ENCODE data around the gene SWI5.

SWI5 gene

DNA sequence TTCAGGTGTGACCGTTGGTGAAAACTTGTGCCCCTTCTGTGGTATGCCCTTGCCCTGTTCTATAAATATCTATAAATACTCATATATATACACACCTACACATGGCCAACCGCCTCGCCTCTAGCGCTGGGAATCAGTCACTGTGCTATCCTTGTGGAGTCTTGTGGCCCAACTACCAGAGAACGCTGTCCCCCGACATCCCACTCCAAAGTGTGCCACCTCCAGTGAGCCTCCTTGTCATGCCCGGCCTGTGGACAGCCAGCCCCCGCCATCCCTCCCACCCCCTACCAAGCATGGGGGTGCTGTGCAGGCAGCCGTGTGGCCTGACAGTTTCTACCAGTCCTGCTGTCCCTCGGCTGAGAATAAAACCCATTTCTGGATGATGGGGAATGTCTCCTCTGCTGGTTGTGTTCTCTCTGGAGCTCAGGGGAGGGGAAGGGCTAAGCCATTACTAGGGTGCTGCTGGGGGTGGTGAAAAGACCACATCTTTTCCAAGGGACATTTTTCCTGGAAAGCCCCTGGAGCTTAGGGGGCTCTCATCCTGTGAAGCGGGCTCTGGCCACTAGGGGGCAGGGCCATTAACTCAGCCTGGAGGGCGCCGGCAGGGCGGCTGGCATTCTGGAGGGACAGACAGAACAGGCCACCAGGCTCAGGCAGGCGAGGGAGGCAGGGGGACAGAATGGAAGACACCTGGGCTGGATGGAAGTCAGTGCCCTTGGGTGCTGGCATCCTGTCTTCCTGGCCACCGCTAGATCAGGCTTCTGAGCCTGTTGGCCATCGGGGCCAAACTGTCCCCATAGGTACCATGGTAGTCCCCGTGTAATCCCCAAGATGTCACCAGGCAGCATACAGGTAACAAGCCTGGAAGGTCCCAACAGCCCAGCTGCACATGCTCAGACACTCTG is 21.0 kb upstream of the SWI5 start:
- H3K27ac Mint-ChIP-seq, result peak overlapping the region in 1 of 2 donors; percentile 44
- DNase-seq (peak; percentile 49 to 57 (median 50)), ATAC-seq (replicated peaks) (no peak)
- H3K4me3 Mint-ChIP-seq, result no peak overlapping the region
- H3K4me1 Mint-ChIP-seq (ENCODE audit: low read depth in 2 of 2), result peaks cover 4 to 12% of the 10 kb centered on the region in 2 donors
- H3K9me3 Mint-ChIP-seq, result no peaks in the 10 kb centered on the region
- peaks cover 17% of the 10 kb centered on the region for H3K36me3 Mint-ChIP-seq (ENCODE audit: insufficient read depth)
- H3K27me3 Mint-ChIP-seq, result no peaks in the 10 kb centered on the region

DNA sequence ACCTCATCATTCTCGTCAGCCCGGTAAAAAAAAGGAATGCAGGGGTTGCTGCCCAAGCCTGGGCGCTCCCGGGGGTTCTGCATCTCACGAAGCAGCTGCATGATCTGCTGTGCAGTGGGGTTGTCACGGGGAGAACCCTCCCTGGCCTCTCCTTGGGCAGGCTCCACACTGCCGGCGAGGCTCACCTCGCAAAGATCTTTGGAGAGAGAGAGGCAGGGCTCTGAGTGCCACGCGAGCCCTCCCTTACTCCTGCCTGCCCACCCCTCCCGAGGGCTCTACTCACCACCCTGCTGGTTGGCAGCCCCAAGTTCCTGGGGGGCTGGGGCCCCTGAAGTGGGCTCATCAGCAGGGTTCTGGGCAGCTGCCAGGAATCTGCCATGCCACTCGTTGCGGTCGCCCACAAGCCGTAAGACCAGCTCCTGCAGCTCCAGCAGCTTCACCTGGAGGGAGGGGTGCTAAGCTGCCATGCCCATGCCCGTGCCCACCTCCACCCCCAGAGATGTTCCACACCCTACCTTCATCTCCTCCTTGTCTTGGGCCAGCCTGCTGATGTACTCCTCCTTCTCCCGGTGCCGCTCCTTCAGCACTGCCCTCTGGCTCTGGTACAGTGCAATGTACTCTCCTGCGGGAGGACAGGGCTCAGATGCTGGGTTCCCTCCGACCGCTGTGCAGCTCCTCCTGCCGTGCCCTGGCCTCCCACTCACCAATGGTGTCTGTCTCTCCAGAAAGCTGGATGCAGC is 18.8 kb upstream of the SWI5 start:
- peaks cover 23% of the 10 kb centered on the region for H3K36me3 Mint-ChIP-seq (ENCODE audit: insufficient read depth)
- ATAC-seq (replicated peaks) (no peak), DNase-seq (no peak)
- no peak overlapping the region for H3K4me3 Mint-ChIP-seq
- no peak overlapping the region for H3K27ac Mint-ChIP-seq
- H3K9me3 Mint-ChIP-seq, result no peaks in the 10 kb centered on the region
- peaks cover 0 to 3% of the 10 kb centered on the region in 2 donors for H3K4me1 Mint-ChIP-seq (ENCODE audit: low read depth in 2 of 2)
- H3K27me3 Mint-ChIP-seq, result no peaks in the 10 kb centered on the region

DNA sequence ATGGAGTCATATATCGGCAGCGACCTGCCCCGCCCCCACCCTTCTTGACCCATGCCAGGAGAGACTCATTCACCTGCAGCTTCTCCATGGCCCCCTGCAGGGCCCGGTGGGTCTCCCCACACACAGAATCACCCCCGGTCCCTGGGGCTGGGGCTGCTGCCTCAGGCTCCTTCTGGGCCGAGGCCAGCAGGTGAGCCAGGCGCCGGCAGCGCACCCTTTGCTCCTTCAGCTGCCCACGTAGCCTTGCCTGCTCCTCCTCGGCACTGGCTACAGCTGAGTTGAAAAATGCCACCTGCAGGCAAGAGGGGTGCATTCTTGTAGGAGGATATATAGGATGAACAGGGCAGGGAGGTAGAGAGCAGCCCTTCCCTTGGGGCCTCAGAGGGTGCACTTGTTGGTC is 18.2 kb upstream of the SWI5 start:
- Mint-ChIP-seq H3K27me3 (no peaks in the 10 kb centered on the region), H3K9me3 (no peaks in the 10 kb centered on the region), H3K4me1 (ENCODE audit: low read depth in 2 of 2) (peaks cover 0 to 3% of the 10 kb centered on the region in 2 donors), H3K27ac (no peak overlapping the region), H3K4me3 (no peak overlapping the region), H3K36me3 (ENCODE audit: insufficient read depth) (peaks cover 27% of the 10 kb centered on the region)
- ATAC-seq (replicated peaks) (no peak), DNase-seq (no peak)

GRCh38 chr9:128258326-128258725 is 17.8 kb upstream of the SWI5 start:
- Mint-ChIP-seq H3K9me3 (no peaks in the 10 kb centered on the region), H3K4me1 (ENCODE audit: low read depth in 2 of 2) (peaks cover 0 to 3% of the 10 kb centered on the region in 2 donors), H3K36me3 (ENCODE audit: insufficient read depth) (peaks cover 30% of the 10 kb centered on the region), H3K27me3 (no peaks in the 10 kb centered on the region), H3K4me3 (no peak overlapping the region), H3K27ac (peak overlapping the region in 1 of 2 donors; percentile 60)
- no peak for DNase-seq
- ATAC-seq (replicated peaks), result no peak

DNA sequence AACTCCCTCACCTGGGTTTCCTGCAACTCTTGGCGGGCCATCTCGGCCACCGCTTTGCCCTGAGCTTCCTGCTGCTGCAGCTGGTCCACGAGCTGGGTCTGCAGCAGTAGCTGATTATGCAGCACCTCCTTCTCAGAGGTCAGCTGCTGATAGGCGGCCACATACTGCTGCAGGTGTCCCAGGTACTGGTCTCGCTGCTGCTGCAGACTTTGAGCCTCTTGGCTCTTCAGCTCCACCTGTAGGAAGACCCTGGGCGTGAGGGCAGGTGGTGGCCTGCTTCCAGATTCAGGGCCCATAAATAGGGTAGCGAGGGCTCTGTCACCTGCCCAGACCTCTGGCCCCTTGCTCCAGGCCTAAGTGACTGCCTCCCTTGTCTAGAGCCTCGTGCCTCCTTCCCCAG is 16.9 kb upstream of the SWI5 start:
- peaks cover 0 to 3% of the 10 kb centered on the region in 2 donors for H3K4me1 Mint-ChIP-seq (ENCODE audit: low read depth in 2 of 2)
- ATAC-seq (replicated peaks) (no peak), DNase-seq (no peak)
- peak overlapping the region in 1 of 2 donors; percentile 60 for H3K27ac Mint-ChIP-seq
- H3K36me3 Mint-ChIP-seq (ENCODE audit: insufficient read depth), result peaks cover 30% of the 10 kb centered on the region
- no peaks in the 10 kb centered on the region for H3K9me3 Mint-ChIP-seq
- H3K4me3 Mint-ChIP-seq, result no peak overlapping the region
- no peaks in the 10 kb centered on the region for H3K27me3 Mint-ChIP-seq

GRCh38 chr9:128260340-128260739 is 15.7 kb upstream of the SWI5 start:
- Mint-ChIP-seq H3K4me1 (ENCODE audit: low read depth in 2 of 2) (peaks cover 0 to under 1% of the 10 kb centered on the region in 2 donors), H3K9me3 (no peaks in the 10 kb centered on the region), H3K4me3 (no peak overlapping the region), H3K36me3 (ENCODE audit: insufficient read depth) (peaks cover 33% of the 10 kb centered on the region), H3K27ac (no peak overlapping the region), H3K27me3 (no peaks in the 10 kb centered on the region)
- ATAC-seq (replicated peaks), result no peak
- DNase-seq, result no peak

DNA sequence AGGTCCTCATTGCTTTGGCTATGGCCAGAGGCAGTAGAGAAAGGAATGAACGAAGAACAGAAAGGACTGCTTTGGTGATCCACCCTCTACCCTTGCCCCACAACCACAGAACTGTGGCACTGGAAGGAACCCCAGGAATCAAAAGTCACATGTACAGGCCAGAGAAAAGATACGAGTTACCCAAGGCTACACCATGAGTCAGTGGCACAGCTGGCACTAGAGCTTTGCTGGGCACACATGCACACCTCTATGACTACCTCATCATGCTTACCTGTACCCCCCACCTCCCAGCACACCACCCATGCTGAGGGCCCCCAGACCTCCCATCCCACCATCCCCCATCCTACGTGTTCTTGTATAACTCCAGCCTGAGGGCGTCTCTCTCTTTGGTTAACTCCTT is 13.4 kb upstream of the SWI5 start:
- H3K9me3 Mint-ChIP-seq, result no peaks in the 10 kb centered on the region
- H3K36me3 Mint-ChIP-seq (ENCODE audit: insufficient read depth), result peaks cover 30% of the 10 kb centered on the region
- H3K4me3 Mint-ChIP-seq, result no peak overlapping the region
- no peaks in the 10 kb centered on the region for H3K27me3 Mint-ChIP-seq
- ATAC-seq (replicated peaks) (no peak), DNase-seq (no peak)
- H3K4me1 Mint-ChIP-seq (ENCODE audit: low read depth in 2 of 2), result no peaks in the 10 kb centered on the region
- H3K27ac Mint-ChIP-seq, result peak overlapping the region in 1 of 2 donors; percentile 62

DNA sequence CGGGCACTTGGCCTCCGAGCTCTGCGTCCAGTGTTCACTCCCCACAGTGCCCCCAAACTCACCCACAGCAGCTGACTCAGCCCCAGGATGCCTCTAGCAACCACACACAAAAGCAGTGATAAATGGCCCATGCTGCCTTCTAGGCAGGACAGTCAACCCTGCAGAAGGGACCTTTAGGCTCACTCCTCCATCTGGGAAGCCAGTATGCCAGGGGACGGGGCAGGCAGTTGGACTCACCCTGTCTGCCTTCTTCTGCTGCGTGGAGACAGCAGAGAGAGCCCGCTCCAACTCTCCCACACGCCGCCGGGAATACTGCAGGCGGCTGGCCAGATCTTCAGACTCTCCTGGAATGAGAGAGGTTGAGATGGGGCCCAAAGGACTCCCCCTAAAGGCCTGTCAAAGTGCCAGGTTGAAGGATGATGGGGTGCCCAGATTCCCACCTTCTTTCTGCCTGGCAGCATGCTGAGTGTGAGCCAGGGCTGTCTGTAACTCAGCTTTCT is 10.7 kb upstream of the SWI5 start:
- H3K36me3 Mint-ChIP-seq (ENCODE audit: insufficient read depth), result peaks cover 21% of the 10 kb centered on the region
- H3K4me1 Mint-ChIP-seq (ENCODE audit: low read depth in 2 of 2), result no peaks in the 10 kb centered on the region
- no peak for DNase-seq
- no peaks in the 10 kb centered on the region for H3K9me3 Mint-ChIP-seq
- H3K4me3 Mint-ChIP-seq, result no peak overlapping the region
- no peaks in the 10 kb centered on the region for H3K27me3 Mint-ChIP-seq
- no peak for ATAC-seq (replicated peaks)
- peak overlapping the region in 1 of 2 donors; percentile 1 for H3K27ac Mint-ChIP-seq

GRCh38 chr9:128266868-128267590 is 9.0 kb upstream of the SWI5 start:
- Mint-ChIP-seq H3K36me3 (ENCODE audit: insufficient read depth) (peaks cover 16% of the 10 kb centered on the region), H3K9me3 (no peaks in the 10 kb centered on the region), H3K4me3 (no peak overlapping the region), H3K4me1 (ENCODE audit: low read depth in 2 of 2) (no peaks in the 10 kb centered on the region), H3K27me3 (no peaks in the 10 kb centered on the region), H3K27ac (peak overlapping the region in 1 of 2 donors; percentile 52)
- DNase-seq (no peak), ATAC-seq (replicated peaks) (no peak)

- H3K4me1 Mint-ChIP-seq (ENCODE audit: low read depth in 2 of 2), result peaks cover 4 to 18% of the 10 kb centered on the region in 2 donors
- peaks cover 14% of the 10 kb centered on the region for H3K36me3 Mint-ChIP-seq (ENCODE audit: insufficient read depth)
- no peak overlapping the region for H3K27ac Mint-ChIP-seq
- H3K4me3 Mint-ChIP-seq, result no peak overlapping the region
- no peak for DNase-seq
- no peak for ATAC-seq (replicated peaks)
- no peaks in the 10 kb centered on the region for H3K9me3 Mint-ChIP-seq
- H3K27me3 Mint-ChIP-seq, result no peaks in the 10 kb centered on the region
Observed at GRCh38 chr9:128271112-128271511, 5.0 kb upstream of the SWI5 start.

- ATAC-seq (replicated peaks), result no peak
- DNase-seq, result no peak
- peaks cover 18% of the 10 kb centered on the region for H3K36me3 Mint-ChIP-seq (ENCODE audit: insufficient read depth)
- no peaks in the 10 kb centered on the region for H3K27me3 Mint-ChIP-seq
- H3K4me3 Mint-ChIP-seq, result no peak overlapping the region
- no peaks in the 10 kb centered on the region for H3K9me3 Mint-ChIP-seq
- peaks cover 8 to 22% of the 10 kb centered on the region in 2 donors for H3K4me1 Mint-ChIP-seq (ENCODE audit: low read depth in 2 of 2)
- no peak overlapping the region for H3K27ac Mint-ChIP-seq
Observed at GRCh38 chr9:128271512-128271911, 4.6 kb upstream of the SWI5 start.

DNA sequence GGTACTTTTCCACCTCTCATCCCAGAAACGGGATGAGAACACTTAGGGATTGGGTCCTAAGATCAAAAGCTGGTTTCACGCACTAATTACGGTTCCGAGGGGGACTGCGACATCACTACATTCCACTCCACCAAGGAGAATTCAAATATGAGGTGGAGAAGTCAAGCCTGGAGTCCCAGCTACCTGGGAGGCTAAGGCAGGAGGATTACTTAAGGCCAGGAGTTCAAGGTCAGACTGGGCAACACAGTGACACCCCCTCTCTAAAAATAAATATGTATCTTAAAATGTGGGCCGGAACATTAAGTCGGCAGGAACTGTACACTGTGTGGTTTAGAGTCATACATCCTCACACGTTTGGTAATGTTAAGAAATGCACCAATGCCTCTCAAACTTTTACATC is 1.8 kb upstream of the SWI5 start:
- Mint-ChIP-seq H3K36me3 (ENCODE audit: insufficient read depth) (peaks cover 35% of the 10 kb centered on the region), H3K4me3 (peak overlapping the region; percentile 95 to 98), H3K9me3 (no peaks in the 10 kb centered on the region), H3K27me3 (no peaks in the 10 kb centered on the region), H3K4me1 (ENCODE audit: low read depth in 2 of 2) (peaks cover 20 to 29% of the 10 kb centered on the region in 2 donors), H3K27ac (peak overlapping the region in 1 of 2 donors; percentile 98)
- ATAC-seq (replicated peaks) (no peak), DNase-seq (no peak)
